T-helper 2 cell treated with Interferon-gamma antibody and Interleukin-4, amounts not matched to agents 5 μg/mL and 100 μg/mL, for 36 hours (primary cell): ENCODE results near the gene EMC1.
"Not testable (repeated sequence)": the region's sequence is repeated elsewhere in the genome, so short reads cannot be mapped to it uniquely, and the experiment has no call there.

Source experiments
- DNase-seq: peaks from one replicate; pipeline ENCODE4 v3.0.0; 2021; ENCODE audit warnings: low spot score
- H3K27ac Mint-ChIP-seq: one replicate; pipeline ENCODE4 v1.8.0; 2021; ENCODE audit warnings: mild to moderate bottlenecking, mixed read lengths
- H3K27me3 Mint-ChIP-seq: one replicate; pipeline ENCODE4 v1.8.0; 2021; ENCODE audit warnings: low read depth, mixed read lengths
- H3K36me3 Mint-ChIP-seq: one replicate; pipeline ENCODE4 v1.8.0; 2021; ENCODE audit warnings: low read depth, mixed read lengths
- H3K4me1 Mint-ChIP-seq: one replicate; pipeline ENCODE4 v1.8.0; 2021; ENCODE audit warnings: low read depth, mixed read lengths
- H3K4me3 Mint-ChIP-seq: one replicate; pipeline ENCODE4 v1.8.0; 2022; ENCODE audit warnings: mild to moderate bottlenecking, moderate library complexity, mixed read lengths
- H3K9me3 Mint-ChIP-seq: one replicate; pipeline ENCODE4 v1.8.0; 2021; ENCODE audit warnings: mixed read lengths

EMC1 gene

GRCh38 chr1:19251305-19252196 lies at the start of gene EMC1, which contains the start of gene MRTO4:
EMC1 (minus strand) TSS chr1:19251524; CDS start chr1:19251509, 15 bp downstream.
MRTO4 (plus strand) TSS chr1:19251805; CDS start chr1:19251836, 31 bp downstream.
- H3K4me1 Mint-ChIP-seq, result peaks cover 15% of the 10 kb centered on the region
- H3K9me3 Mint-ChIP-seq, result no peaks in the 10 kb centered on the region
- H3K36me3 Mint-ChIP-seq, result peaks cover 12% of the 10 kb centered on the region
- H3K27me3 Mint-ChIP-seq, result no peaks in the 10 kb centered on the region
- H3K4me3 Mint-ChIP-seq, result peak within 1 kb of the TSS; percentile 99
- DNase-seq, result peak; percentile 91
- H3K27ac Mint-ChIP-seq, result peak within 1 kb of the TSS; percentile 98

- no peaks in the 10 kb centered on the region for H3K27me3 Mint-ChIP-seq
- H3K9me3 Mint-ChIP-seq, result peaks cover 15% of the 10 kb centered on the region
- H3K27ac Mint-ChIP-seq, result no peak overlapping the region
- no peak for DNase-seq
- H3K36me3 Mint-ChIP-seq, result peaks cover 23% of the 10 kb centered on the region
- no peak overlapping the region for H3K4me3 Mint-ChIP-seq
- no peaks in the 10 kb centered on the region for H3K4me1 Mint-ChIP-seq
Observed at GRCh38 chr1:19300211-19300610, 48.9 kb upstream of the EMC1 start.

- H3K4me3 Mint-ChIP-seq, result no peak overlapping the region
- H3K9me3 Mint-ChIP-seq, result peaks cover 46% of the 10 kb centered on the region
- no peak for DNase-seq
- peaks cover 26% of the 10 kb centered on the region for H3K36me3 Mint-ChIP-seq
- no peaks in the 10 kb centered on the region for H3K4me1 Mint-ChIP-seq
- H3K27ac Mint-ChIP-seq, result no peak overlapping the region
- H3K27me3 Mint-ChIP-seq, result no peaks in the 10 kb centered on the region
Observed at GRCh38 chr1:19294638-19295037, 43.3 kb upstream of the EMC1 start.

GRCh38 chr1:19289244-19289643 lies 37.9 kb upstream of the EMC1 start:
- Mint-ChIP-seq H3K36me3 (peaks cover 13% of the 10 kb centered on the region), H3K27me3 (peaks cover 3% of the 10 kb centered on the region), H3K4me1 (peaks cover 2% of the 10 kb centered on the region), H3K27ac (no peak overlapping the region), H3K4me3 (peak overlapping the region; percentile 48), H3K9me3 (peaks cover 21% of the 10 kb centered on the region)
- DNase-seq, result no peak

- peak; percentile 55 for DNase-seq
- not testable (repeated sequence) for H3K27me3 Mint-ChIP-seq, H3K4me1 Mint-ChIP-seq
- peaks cover 12% of the 10 kb centered on the region for H3K36me3 Mint-ChIP-seq
- H3K9me3 Mint-ChIP-seq, result peaks cover 16% of the 10 kb centered on the region
- peak within 1 kb of the TSS; percentile 35 for H3K27ac Mint-ChIP-seq
- H3K4me3 Mint-ChIP-seq, result peak within 1 kb of the TSS; percentile 54
Observed at GRCh38 chr1:19288324-19289241, 37.3 kb upstream of the EMC1 start, which contains the start of gene AKR7A3. AKR7A3 (minus strand) TSS chr1:19288770; CDS start chr1:19288709, 61 bp downstream.

GRCh38 chr1:19287436-19288185 lies 36.3 kb upstream of the EMC1 start:
- H3K27ac Mint-ChIP-seq, result peak overlapping the region; percentile 35
- H3K36me3 Mint-ChIP-seq, result peaks cover 6% of the 10 kb centered on the region
- DNase-seq, result no peak
- peaks cover 3% of the 10 kb centered on the region for H3K27me3 Mint-ChIP-seq
- H3K4me1 Mint-ChIP-seq, result peaks cover 2% of the 10 kb centered on the region
- H3K4me3 Mint-ChIP-seq, result peak overlapping the region; percentile 54
- peaks cover 7% of the 10 kb centered on the region for H3K9me3 Mint-ChIP-seq

- H3K4me3 Mint-ChIP-seq, H3K4me1 Mint-ChIP-seq, H3K36me3 Mint-ChIP-seq, H3K9me3 Mint-ChIP-seq, H3K27me3 Mint-ChIP-seq, H3K27ac Mint-ChIP-seq, DNase-seq: not testable (repeated sequence)
Observed at GRCh38 chr1:19285807-19286206, 34.5 kb upstream of the EMC1 start.

- not testable (repeated sequence) for H3K27me3 Mint-ChIP-seq, H3K4me1 Mint-ChIP-seq, H3K36me3 Mint-ChIP-seq, H3K27ac Mint-ChIP-seq, DNase-seq, H3K9me3 Mint-ChIP-seq, H3K4me3 Mint-ChIP-seq
Observed at GRCh38 chr1:19285366-19285765, 34.0 kb upstream of the EMC1 start.

- H3K36me3 Mint-ChIP-seq, result peaks cover 3% of the 10 kb centered on the region
- H3K4me3 Mint-ChIP-seq, result no peak overlapping the region
- H3K9me3 Mint-ChIP-seq, result no peaks in the 10 kb centered on the region
Observed at GRCh38 chr1:19284881-19285280, 33.6 kb upstream of the EMC1 start.

GRCh38 chr1:19283891-19284290 lies 32.6 kb upstream of the EMC1 start:
- DNase-seq, result no peak
- H3K4me3 Mint-ChIP-seq, result no peak overlapping the region
- no peaks in the 10 kb centered on the region for H3K9me3 Mint-ChIP-seq
- H3K36me3 Mint-ChIP-seq, result peaks cover 3% of the 10 kb centered on the region
- H3K27ac Mint-ChIP-seq, result no peak overlapping the region
- H3K27me3 Mint-ChIP-seq, result peaks cover 3% of the 10 kb centered on the region
- H3K4me1 Mint-ChIP-seq, result peaks cover 2% of the 10 kb centered on the region

More at GRCh38 chr1:19284881-19285280, 33.6 kb upstream of the EMC1 start:
- H3K27ac Mint-ChIP-seq, result no peak overlapping the region
- peaks cover 3% of the 10 kb centered on the region for H3K27me3 Mint-ChIP-seq
- H3K4me1 Mint-ChIP-seq, result peaks cover 2% of the 10 kb centered on the region
- no peak for DNase-seq

- Mint-ChIP-seq H3K27ac (no peak overlapping the region), H3K27me3 (peaks cover 13% of the 10 kb centered on the region), H3K4me3 (no peak overlapping the region), H3K4me1 (no peaks in the 10 kb centered on the region), H3K9me3 (no peaks in the 10 kb centered on the region), H3K36me3 (peaks cover 3% of the 10 kb centered on the region)
- no peak for DNase-seq
Observed at GRCh38 chr1:19274636-19275035, 23.3 kb upstream of the EMC1 start.

- H3K9me3 Mint-ChIP-seq, H3K4me3 Mint-ChIP-seq, H3K4me1 Mint-ChIP-seq, H3K27ac Mint-ChIP-seq, DNase-seq, H3K36me3 Mint-ChIP-seq: not testable (repeated sequence)
- H3K27me3 Mint-ChIP-seq, result peaks cover 13% of the 10 kb centered on the region
Observed at GRCh38 chr1:19273844-19274531, 22.7 kb upstream of the EMC1 start.
